HEK293T (cell line): ENCODE measurements around the gene GMPPA.

ENCODE experiments used
- CTCF ChIA-PET: fragments of 350-600 bp; formaldehyde crosslinking; extraction: SDS; loops from one replicate; lab custom pipeline; 2021; ENCODE audit warnings: antibody characterized with exemption, inconsistent platforms; lab: Yijun Ruan, JAX
- POLR2A ChIA-PET: fragments of 350-600 bp; formaldehyde crosslinking; extraction: SDS; loops from one replicate; lab custom pipeline; 2020; ENCODE audit warnings: antibody characterized with exemption, inconsistent platforms; lab: Yijun Ruan, JAX
- DNase-seq: peaks from one replicate; pipeline ENCODE4 v3.0.0; 2012; ENCODE audit warnings: mixed read lengths; ENCODE audit errors: extremely low spot score
- ARNT ChIP-seq: fragments of 450-650 bp; IDR thresholded peaks from 2 replicates; pipeline ENCODE4 v1.6.1; 2017; ENCODE audit warnings: mild to moderate bottlenecking
- BHLHE40 ChIP-seq: fragments of 450-650 bp; IDR thresholded peaks from 2 replicates; pipeline ENCODE4 v1.6.1; 2016; ENCODE audit warnings: mild to moderate bottlenecking, moderate library complexity, borderline replicate concordance
- CTBP1 ChIP-seq: fragments of 450-650 bp; IDR thresholded peaks from 2 replicates; pipeline ENCODE4 v1.6.1; 2016; ENCODE audit warnings: borderline replicate concordance
- ELF4 ChIP-seq: fragments of 450-650 bp; IDR thresholded peaks from 2 replicates; pipeline ENCODE4 v1.6.1; 2017; ENCODE audit warnings: antibody characterized with exemption
- FOXA1 ChIP-seq: fragments of 450-650 bp; IDR thresholded peaks from 2 replicates; pipeline ENCODE4 v1.6.1; 2016; ENCODE audit warnings: mild to moderate bottlenecking
- FOXK2 ChIP-seq: fragments of 450-650 bp; IDR thresholded peaks from 2 replicates; pipeline ENCODE4 v1.6.1; 2016; ENCODE audit warnings: mild to moderate bottlenecking
- FOXM1 ChIP-seq: fragments of 450-650 bp; IDR thresholded peaks from 2 replicates; pipeline ENCODE4 v1.6.1; 2017; ENCODE audit warnings: mild to moderate bottlenecking, borderline replicate concordance
- HDGF ChIP-seq: fragments of 450-650 bp; IDR thresholded peaks from 2 replicates; pipeline ENCODE4 v1.6.1; 2017; ENCODE audit warnings: antibody characterized with exemption, borderline replicate concordance
- L3MBTL2 ChIP-seq: fragments of 450-650 bp; conservative IDR thresholded peaks from 2 replicates; pipeline ENCODE4 v1.6.1; 2016; ENCODE audit warnings: mild to moderate bottlenecking
- LEF1 ChIP-seq: fragments of 450-650 bp; IDR thresholded peaks from 2 replicates; pipeline ENCODE4 v1.6.1; 2017; ENCODE audit warnings: mild to moderate bottlenecking, borderline replicate concordance
- NFRKB ChIP-seq: fragments of 450-650 bp; IDR thresholded peaks from 2 replicates; pipeline ENCODE4 v1.6.1; 2016; ENCODE audit warnings: mild to moderate bottlenecking, moderate library complexity
- SP1 ChIP-seq: fragments of 450-650 bp; IDR thresholded peaks from 2 replicates; pipeline ENCODE4 v1.6.1; 2017
- SUZ12 ChIP-seq: fragments of 450-650 bp; IDR thresholded peaks from 2 replicates; pipeline ENCODE4 v1.6.1; 2016; ENCODE audit warnings: mild to moderate bottlenecking
- TARDBP ChIP-seq: fragments of 450-650 bp; IDR thresholded peaks from 2 replicates; pipeline ENCODE4 v1.6.1; 2016
- ZNF384 ChIP-seq: fragments of 450-650 bp; IDR thresholded peaks from 2 replicates; pipeline ENCODE4 v1.6.1; 2016
- TF ChIP-seq, protein P1 (sequence below): fragments of 450-650 bp; IDR thresholded peaks from 2 replicates; pipeline ENCODE4 v1.6.1; 2016

GMPPA gene

DNA sequence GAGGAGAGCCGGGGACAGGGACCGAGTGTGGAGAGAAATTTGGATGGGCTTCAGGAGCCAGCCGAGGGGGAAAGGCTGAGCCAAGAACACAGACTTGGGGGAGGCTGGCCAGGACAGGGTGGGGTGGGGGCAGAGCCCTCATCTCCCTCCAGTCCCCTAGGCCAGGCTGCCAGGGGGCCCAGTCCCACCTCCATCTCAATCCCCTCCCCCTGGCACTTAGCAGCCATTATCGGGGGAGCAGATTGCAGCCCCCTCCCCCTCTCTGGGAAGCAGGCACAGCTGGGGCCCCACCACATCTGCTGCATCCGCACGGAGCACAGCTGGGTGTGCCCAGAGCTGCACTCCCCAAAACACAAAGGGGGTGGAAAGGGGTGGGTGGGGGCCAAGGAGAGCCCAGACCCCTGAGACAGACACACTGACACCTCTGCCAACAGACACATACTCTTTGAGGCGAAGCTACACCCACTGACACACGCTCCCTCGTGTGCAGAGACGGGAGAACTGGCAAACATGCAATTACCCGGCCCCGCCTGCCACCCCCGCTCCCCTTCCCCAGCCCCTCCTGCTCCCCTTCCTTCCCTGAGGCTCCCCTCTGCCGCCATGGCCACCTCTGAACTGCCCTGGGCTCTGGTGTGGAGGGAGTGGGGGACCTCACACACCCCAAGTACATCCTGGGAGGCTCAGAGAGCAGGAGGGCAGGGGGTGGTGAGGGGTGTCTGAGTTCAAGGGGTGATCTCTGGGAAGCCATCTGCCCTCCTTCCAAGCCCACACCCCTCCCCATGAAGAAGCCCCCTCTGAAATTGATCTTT is 10.5 kb downstream of the GMPPA start:
- ChIA-PET POLR2A (interaction anchor here (1.0 to 5.0 kb wide), 5 partner anchors 8 to 35 kb away, joined by 3 to 41 read pairs (median 3); partner anchors contain the start of genes CHPF, GMPPA and TMEM198), CTCF (interaction anchor here (0.7 to 2.4 kb wide), 14 partner anchors 9 to 235 kb away, joined by 3 to 31 read pairs (median 5); partner anchors contain the start of gene GMPPA)
- DNase-seq, result no peak
- TF ChIP-seq LEF1, result no peak
- no peak for TF ChIP-seq FOXA1
- TF ChIP-seq ZNF384, result no peak
- no peak for TF ChIP-seq ELF4
- TF ChIP-seq FOXK2, result no peak
- no peak for TF ChIP-seq BHLHE40
- TF ChIP-seq L3MBTL2, result no peak
- no peak for TF ChIP-seq CTBP1
- no peak for TF ChIP-seq ARNT
- no peak for TF ChIP-seq SP1
- TF ChIP-seq FOXM1, result no peak
- TF ChIP-seq HDGF, result no peak

DNA sequence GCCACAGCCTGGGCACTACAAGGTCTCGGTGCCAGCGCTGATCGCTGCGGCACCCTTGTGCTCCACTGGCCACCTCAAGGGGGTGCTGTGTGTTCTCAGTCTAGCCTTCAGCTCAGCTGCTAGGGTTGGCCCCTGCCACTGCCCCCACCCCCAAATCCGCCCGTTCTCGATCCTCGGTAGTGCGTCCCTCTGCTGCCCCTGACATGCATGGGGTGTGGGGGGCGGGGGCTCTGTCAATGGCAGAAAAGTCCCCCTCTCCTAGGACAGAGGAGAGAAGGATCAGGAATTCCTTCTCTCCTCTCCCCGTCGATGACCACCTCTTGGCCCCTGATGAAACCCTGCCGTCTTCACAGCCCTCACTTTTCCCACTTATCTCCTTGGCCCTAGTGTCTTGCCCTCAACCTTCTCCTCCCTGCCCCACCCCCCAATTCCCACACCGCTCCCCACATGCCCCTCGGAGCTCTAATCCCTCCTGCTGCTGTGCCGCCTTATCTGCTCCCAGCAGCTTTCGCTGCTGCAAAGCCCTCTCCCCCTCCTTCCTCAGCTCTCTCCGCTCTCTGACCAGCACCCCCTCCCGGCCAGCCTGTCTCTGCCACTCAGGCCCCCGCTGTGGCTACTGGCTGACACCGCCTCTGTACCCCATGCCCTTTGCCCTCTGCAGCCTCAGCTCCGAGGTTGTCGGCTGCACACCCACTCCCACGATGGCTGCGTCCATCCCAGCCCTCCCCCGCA is 11.3 kb downstream of the GMPPA start:
- POLR2A ChIA-PET, result interaction anchor here (0.9 to 5.0 kb wide), 6 partner anchors 9 to 34 kb away, joined by 3 to 41 read pairs (median 3); partner anchors contain the start of genes CHPF, GMPPA and TMEM198
- TF ChIP-seq CTBP1 (no peak), FOXK2 (no peak), TARDBP (no peak)
- TF ChIP-seq, protein P1, sequence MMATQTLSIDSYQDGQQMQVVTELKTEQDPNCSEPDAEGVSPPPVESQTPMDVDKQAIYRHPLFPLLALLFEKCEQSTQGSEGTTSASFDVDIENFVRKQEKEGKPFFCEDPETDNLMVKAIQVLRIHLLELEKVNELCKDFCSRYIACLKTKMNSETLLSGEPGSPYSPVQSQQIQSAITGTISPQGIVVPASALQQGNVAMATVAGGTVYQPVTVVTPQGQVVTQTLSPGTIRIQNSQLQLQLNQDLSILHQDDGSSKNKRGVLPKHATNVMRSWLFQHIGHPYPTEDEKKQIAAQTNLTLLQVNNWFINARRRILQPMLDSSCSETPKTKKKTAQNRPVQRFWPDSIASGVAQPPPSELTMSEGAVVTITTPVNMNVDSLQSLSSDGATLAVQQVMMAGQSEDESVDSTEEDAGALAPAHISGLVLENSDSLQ, result peak; percentile 69
- CTCF ChIA-PET, result interaction anchor here (0.5 to 2.4 kb wide), 24 partner anchors 9 to 236 kb away, joined by 3 to 31 read pairs (median 4); partner anchors contain the start of gene GMPPA
- DNase-seq, result peak; percentile 70

DNA sequence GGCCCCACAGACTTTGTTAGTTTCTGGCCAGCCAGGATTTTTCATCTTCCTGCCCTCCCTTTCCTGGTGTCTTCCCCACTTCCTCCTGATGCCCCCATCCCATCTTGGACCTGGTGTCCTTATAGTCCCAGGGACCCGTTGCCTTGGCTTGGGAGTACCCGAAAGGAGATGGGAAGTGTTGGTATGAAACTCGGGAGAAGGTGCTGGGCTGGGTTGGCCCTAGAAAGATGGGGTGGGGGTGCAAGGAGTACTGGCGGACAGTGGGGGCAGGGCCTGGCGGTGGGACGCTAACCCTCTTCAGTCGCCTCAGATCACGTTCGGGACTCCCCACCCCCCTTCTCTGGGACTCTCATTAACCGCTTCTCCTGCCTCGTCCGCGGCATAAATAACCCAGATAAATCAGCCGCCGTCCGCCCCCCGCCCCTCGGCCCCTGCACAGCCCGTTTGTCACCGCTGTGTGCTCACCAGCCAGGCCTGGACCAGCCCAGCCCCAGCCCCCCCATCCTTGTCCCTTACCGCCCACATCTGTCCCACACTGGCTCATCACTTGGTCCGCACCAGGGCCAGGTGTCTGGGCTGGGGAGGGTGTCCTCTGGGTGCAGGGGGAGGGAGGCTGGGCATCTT is 11.9 kb downstream of the GMPPA start:
- POLR2A ChIA-PET, result interaction anchor here (0.9 to 5.0 kb wide), 5 partner anchors 11 to 33 kb away, joined by 3 to 41 read pairs (median 3); partner anchors contain the start of genes CHPF, GMPPA and TMEM198
- no peak for DNase-seq
- TF ChIP-seq ZNF384 (no peak), FOXK2 (no peak), TARDBP (no peak), HDGF (no peak), SUZ12 (no peak), FOXM1 (no peak), LEF1 (no peak), FOXA1 (no peak), CTBP1 (no peak)
- CTCF ChIA-PET, result interaction anchor here (0.6 to 2.4 kb wide), 18 partner anchors 8 to 95 kb away, joined by 3 to 31 read pairs (median 4); partner anchors contain the start of gene GMPPA

DNA sequence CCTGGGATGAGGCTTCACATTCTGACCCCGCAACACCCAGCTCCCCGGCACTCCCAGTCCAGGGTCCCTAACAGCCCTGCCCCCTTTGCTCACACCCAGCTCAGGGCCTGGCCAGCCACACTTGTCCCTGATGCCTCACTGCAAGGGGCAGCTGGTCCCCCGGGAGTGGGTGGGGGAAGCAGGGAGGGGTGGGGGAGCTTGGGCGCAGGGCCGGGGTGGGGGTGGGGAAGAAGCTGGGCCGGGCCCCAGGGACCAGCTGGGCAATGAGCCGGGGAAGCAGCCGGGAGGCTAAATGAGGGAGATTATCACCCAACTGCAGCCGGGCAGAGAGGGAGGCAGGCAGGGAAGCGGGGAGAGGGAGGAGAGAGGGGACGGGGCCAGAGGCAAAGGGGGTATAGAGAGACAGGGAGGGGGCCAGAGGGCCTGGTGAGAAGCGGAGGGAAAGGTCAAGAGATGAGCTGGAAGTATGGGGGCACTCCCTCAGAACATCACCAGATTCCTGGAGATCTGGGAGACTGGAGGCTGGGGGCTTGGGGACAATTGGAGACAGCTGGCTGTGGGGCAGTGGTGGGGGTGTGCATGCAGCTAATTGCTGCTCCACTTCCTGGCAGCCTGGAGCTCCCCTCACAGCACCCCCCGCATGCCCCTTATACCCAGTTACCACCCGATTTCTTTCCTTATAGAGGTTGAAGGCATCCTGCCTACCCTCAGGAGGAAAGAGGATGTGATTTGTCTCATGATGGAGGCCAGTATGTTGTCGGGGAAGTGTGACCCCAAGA is 13.0 kb downstream of the GMPPA start:
- TF ChIP-seq ZNF384, result no peak
- TF ChIP-seq FOXM1, result no peak
- TF ChIP-seq FOXK2, result no peak
- no peak for TF ChIP-seq HDGF
- TF ChIP-seq SP1, result no peak
- no peak for TF ChIP-seq ELF4
- TF ChIP-seq, protein P1, result no peak
- TF ChIP-seq BHLHE40, result no peak
- TF ChIP-seq ARNT, result no peak
- no peak for TF ChIP-seq LEF1
- no peak for TF ChIP-seq CTBP1
- no peak for TF ChIP-seq FOXA1
- TF ChIP-seq SUZ12, result no peak
- no peak for TF ChIP-seq TARDBP
- TF ChIP-seq NFRKB, result no peak
- TF ChIP-seq L3MBTL2, result no peak
- POLR2A ChIA-PET, result interaction anchor here (0.7 kb wide), 2 partner anchors 9 to 30 kb away, joined by 3 read pairs; no protein-coding TSS in a partner anchor

DNA sequence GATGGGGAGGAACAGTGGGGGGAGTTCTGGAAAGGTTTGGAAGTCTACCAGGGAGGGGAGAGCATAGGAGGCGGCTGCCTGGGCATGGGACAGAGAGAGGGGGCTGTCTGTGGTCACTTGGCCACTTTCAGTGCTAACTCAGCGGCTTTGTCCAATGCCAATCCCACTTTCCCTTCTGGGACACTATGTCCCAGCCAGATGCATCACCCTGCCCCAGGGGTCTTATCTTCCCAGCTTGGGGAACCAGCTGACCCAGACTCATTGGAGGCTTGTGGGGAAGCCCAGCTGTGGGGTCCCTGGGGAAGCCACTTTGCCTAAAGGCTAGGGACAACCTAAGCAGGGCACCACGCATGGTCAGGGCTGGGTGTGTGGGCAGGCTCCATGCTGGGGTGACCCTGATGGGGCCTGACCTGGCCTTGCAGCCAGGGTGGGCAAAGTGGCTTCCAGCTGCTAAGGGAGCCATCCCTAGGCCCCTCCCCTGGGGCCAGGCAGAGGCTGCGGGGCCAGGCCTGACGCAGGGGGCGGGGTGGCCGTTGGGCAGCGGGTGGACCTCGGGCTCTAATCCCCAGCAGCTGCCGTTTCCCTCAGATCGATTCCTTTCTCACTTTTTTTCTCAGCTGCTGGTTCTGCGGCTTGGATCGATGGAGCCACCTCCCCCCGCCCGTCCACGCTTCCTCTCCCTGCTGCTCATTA is 14.0 kb downstream of the GMPPA start:
- ChIA-PET POLR2A (interaction anchor here (1.3 kb wide), 1 partner anchor 14 kb away, joined by 3 read pairs; the partner anchor contains the start of gene GMPPA), CTCF (interaction anchor here (1.0 to 1.3 kb wide), 3 partner anchors 15 to 36 kb away, joined by 3 to 4 read pairs (median 3); no protein-coding TSS in a partner anchor)
- DNase-seq, result no peak
- TF ChIP-seq L3MBTL2 (no peak), LEF1 (no peak), BHLHE40 (no peak), CTBP1 (no peak), FOXM1 (no peak), SP1 (no peak), FOXK2 (no peak), TARDBP (no peak), ZNF384 (no peak), ELF4 (no peak), HDGF (no peak)
- TF ChIP-seq, protein P1, result no peak

More for the DNA sequence above, 13.0 kb downstream of the GMPPA start:
- DNase-seq, result no peak
- CTCF ChIA-PET, result interaction anchor here (0.6 to 1.3 kb wide), 4 partner anchors 16 to 24 kb away, joined by 3 to 4 read pairs (median 3); no protein-coding TSS in a partner anchor
